Astrocyte of the hippocampus (primary cell): ENCODE results near the gene NUTM2E.
A peak's percentile ranks its signal among the peaks of the same experiment; 100 is the strongest.
"Not testable (repeated sequence)": the region's sequence is repeated elsewhere in the genome, so short reads cannot be mapped to it uniquely, and the experiment has no call there.

Experiments used
- DNase-seq: peaks from one replicate; pipeline ENCODE4 v3.0.0; 2011; ENCODE audit warnings: low read depth, low spot score

Gene NUTM2E

GRCh38 chr10:79866903-79867551 is 40.5 kb downstream of the NUTM2E start:
- DNase-seq: not testable (repeated sequence)

GRCh38 chr10:79868023-79868422 is 41.5 kb downstream of the NUTM2E start:
- not testable (repeated sequence) for DNase-seq

GRCh38 chr10:79869439-79870097 is 43.0 kb downstream of the NUTM2E start:
- peak; percentile 9 for DNase-seq

GRCh38 chr10:79871729-79872128 is 45.2 kb downstream of the NUTM2E start:
- DNase-seq: not testable (repeated sequence)
